ENCODE data around the gene HSPA12B.

Gene HSPA12B

DNA sequence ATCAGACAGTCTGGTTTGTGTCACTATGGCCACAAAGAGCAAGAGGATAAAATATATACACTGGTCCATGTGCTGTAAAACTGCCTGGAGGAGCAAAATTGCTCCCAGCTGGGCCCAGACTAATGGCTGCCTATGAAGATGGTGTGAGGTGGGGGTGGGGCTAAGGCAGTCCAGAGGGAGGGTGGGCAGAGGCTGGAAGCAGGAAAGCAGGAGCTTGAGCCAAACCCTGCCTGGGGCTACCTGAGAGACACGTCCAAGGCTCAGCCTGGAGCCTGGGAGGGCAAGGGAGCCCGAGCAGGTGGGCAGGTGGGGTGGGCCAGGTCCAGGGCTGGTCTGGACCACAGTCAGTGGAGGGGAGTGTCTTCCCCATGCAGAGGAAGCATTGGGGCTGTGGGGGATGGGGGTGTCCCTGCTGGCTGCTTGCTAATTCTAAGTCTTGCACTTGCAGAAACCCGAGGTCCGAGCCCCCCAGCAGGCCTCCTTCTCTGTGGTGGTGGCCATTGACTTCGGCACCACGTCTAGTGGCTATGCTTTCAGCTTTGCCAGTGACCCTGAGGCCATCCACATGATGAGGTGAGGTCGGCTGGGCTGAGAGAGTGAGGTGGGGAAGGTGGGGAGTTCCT lies 9.5 kb downstream of the HSPA12B start:
- H3K4me3 ChIP-seq (ENCODE audit: low read length) = no peak overlapping the region
- no peak for DNase-seq (ENCODE audit: low read depth)
- TF ChIP-seq, protein P1, sequence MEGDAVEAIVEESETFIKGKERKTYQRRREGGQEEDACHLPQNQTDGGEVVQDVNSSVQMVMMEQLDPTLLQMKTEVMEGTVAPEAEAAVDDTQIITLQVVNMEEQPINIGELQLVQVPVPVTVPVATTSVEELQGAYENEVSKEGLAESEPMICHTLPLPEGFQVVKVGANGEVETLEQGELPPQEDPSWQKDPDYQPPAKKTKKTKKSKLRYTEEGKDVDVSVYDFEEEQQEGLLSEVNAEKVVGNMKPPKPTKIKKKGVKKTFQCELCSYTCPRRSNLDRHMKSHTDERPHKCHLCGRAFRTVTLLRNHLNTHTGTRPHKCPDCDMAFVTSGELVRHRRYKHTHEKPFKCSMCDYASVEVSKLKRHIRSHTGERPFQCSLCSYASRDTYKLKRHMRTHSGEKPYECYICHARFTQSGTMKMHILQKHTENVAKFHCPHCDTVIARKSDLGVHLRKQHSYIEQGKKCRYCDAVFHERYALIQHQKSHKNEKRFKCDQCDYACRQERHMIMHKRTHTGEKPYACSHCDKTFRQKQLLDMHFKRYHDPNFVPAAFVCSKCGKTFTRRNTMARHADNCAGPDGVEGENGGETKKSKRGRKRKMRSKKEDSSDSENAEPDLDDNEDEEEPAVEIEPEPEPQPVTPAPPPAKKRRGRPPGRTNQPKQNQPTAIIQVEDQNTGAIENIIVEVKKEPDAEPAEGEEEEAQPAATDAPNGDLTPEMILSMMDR (IDR thresholded peaks at IDR 0.05; ENCODE audit: insufficient read depth, low read depth, low read length, missing control alignments) = no peak

DNA sequence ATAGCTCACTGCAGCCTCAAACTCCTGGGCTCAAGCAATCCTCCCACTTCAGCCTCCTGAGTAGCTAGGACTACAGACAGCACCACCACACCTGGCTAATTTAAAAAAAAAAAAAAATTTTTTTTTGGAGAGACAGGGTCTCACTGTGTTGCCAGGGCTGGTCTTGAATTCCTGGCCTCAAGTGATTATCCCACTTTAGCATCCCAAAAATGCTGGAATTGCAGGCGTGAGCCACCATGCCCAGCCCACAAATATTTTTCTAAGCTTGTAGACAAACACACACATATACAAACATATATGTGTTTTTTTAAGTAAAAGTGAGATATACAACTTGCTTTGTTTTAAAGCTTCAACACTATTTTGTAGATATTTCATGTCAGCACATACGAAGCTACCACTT lies 10.8 kb downstream of the HSPA12B start:
- H3K4me3 ChIP-seq (ENCODE audit: low read length) = no peak overlapping the region
- DNase-seq (ENCODE audit: low read depth) = no peak
- TF ChIP-seq, protein P1 (IDR thresholded peaks at IDR 0.05; ENCODE audit: insufficient read depth, low read depth, low read length, missing control alignments) = no peak

DNA sequence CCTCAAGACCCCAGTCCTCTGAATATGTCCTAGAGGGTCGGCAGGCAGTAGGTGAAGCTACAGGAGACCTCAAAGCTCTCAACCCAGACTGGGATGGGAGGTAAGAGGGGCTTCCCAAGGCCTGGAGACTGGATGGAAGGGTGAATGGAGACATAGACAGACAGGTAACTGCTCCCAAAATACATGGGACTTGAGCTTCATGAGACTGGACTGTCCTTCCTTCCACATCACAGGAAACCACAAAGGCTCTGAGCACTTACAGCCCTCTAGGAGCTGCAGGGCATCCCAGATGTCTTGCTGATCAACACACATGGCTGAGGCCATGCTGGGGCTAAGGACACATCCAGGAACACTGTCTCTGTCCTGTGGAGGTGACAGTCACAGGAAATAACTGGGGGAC lies 11.6 kb downstream of the HSPA12B start:
- no peak for DNase-seq (ENCODE audit: low read depth)
- TF ChIP-seq, protein P1 (IDR thresholded peaks at IDR 0.05; ENCODE audit: insufficient read depth, low read depth, low read length, missing control alignments) = no peak
- H3K4me3 ChIP-seq (ENCODE audit: low read length) = no peak overlapping the region

DNA sequence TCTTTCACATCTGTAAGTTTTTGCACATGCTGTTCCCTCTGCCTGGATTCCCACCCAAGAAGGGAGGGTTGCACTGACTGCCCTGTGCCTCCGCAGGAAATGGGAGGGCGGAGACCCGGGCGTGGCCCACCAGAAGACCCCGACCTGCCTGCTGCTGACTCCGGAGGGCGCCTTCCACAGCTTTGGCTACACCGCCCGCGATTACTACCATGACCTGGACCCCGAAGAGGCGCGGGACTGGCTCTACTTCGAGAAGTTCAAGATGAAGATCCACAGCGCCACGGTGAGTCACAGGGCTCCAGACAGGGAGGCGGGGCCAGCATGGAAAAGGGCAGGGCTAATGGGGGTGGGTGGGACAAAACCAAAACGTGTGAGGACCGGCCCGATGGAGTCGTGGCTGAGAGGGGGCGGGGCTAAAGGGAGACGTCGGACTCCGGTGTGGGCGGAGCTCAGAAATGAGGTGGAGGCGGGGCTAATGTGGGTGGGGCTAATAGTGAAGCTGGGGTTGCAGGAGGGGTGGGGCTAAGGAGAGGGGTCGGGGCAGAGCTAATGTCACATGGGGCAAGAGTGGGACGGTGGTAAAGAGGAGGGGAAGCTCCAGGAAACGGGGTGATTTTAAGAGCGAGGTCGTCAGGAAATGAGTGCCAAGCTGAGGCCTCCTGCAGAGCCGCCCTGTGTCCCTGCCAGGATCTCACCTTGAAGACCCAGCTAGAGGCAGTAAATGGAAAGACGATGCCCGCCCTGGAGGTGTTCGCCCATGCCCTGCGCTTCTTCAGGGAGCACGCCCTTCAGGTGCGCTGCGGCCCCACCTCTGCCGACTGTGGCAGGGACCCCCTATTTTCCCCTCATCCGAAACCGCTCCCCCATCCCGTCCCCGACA lies 12.6 kb downstream of the HSPA12B start:
- DNase-seq (ENCODE audit: low read depth) = peak; percentile 93
- TF ChIP-seq, protein P1 (IDR thresholded peaks at IDR 0.05; ENCODE audit: insufficient read depth, low read depth, low read length, missing control alignments) = no peak
- H3K4me3 ChIP-seq (ENCODE audit: low read length) = peak overlapping the region; percentile 15

DNA sequence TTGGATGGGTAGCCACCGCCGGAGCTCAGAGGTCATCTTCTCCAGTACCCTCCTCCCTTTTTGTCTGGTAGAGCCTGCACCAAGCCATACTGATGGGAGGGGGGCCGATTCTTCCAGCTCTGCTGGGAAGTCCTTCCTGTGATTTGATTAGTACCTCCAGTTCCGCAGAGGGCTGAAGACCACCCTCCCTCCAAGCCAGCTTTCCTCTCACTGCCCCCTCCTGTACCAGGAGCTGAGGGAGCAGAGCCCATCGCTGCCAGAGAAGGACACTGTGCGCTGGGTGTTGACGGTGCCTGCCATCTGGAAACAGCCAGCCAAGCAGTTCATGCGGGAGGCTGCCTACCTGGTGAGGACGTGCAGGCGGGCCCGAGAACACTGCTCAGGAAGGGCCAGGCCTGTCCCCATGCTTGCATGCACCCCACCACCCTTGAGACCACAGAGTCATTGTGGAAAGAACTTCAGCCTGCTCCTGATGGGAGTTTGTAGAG lies 13.2 kb downstream of the HSPA12B start:
- H3K4me3 ChIP-seq (ENCODE audit: low read length) = no peak overlapping the region
- TF ChIP-seq, protein P1 (IDR thresholded peaks at IDR 0.05; ENCODE audit: insufficient read depth, low read depth, low read length, missing control alignments) = no peak
- no peak for DNase-seq (ENCODE audit: low read depth)

DNA sequence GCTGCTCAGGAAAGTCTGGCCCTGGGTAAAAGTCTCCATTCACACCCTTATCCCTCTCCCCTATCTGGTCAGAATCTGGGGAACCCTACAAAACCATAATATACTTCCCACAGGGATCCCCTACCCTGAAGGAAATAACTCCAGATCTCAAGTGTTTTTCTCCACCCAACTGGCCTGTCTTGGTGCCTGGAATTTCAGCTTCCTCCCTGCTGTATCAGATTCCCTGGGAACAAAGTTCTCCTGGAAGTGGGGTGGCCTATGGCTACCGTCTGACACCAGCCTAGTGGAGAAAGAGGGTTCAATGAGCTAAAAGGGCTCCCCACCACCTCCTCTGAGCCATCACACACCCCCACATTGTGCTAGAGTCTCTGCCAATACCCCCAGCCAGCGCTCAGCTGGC lies 15.0 kb downstream of the HSPA12B start:
- no peak for DNase-seq (ENCODE audit: low read depth)
- TF ChIP-seq, protein P1 (IDR thresholded peaks at IDR 0.05; ENCODE audit: insufficient read depth, low read depth, low read length, missing control alignments) = no peak

More for the DNA sequence above, 15.0 kb downstream of the HSPA12B start:
- H3K4me3 ChIP-seq (ENCODE audit: low read length) = no peak overlapping the region

Measured in epithelial cell of esophagus (primary cell).